Activated effector memory CD4-positive, alpha-beta T cell treated with anti-CD3 and anti-CD28 coated beads, Interleukin-2, amount 50 U/mL, for 16 hours (primary cell): Measurements from ENCODE around the gene GSC2.

Source experiments
- DNase-seq: peaks from one replicate; pipeline ENCODE4 v3.0.0-alpha.2; 2020

The GSC2 gene

DNA sequence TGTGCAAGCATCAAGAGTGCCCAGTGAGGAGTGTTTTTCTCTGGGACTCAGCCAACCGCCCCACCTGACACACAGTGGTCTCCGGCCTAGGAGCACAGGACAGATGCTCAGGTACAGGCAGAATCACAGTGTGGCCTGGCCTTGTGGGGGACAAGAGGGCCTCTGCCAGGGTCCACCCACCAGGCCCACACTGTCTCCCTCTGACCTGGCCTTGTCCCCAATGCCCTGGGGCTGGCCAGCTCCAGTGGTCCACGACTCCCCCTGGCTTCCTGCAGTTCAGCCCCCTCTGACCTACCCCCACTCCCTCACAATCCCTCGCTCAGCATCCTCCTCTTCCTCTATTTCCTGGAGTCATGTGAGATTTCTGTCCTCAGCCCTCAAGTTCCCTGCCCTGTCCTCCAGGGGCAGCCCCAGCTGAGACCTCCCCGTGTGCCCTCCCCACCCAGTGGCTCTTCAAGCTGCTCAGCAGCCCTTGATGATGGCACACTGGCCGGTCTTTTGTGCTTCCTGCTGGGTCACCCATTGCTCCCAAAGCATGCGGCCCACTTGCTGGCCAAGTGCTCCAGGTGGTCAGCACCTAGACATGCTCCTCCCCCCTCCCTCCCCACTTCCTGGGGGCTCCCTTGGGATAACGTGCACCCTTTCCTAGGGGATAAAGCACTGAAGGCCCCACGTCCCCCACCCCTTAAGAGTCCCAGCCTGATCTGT is 17.2 kb downstream of the GSC2 start:
- no peak for DNase-seq

DNA sequence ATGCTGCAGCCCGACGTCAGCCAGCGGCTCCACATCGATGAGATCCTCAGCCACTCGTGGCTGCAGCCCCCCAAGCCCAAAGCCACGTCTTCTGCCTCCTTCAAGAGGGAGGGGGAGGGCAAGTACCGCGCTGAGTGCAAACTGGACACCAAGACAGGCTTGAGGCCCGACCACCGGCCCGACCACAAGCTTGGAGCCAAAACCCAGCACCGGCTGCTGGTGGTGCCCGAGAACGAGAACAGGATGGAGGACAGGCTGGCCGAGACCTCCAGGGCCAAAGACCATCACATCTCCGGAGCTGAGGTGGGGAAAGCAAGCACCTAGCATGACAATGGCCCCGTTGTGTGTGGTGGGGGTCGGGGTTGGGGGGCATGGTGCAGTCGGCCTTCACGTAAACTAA is 17.9 kb downstream of the GSC2 start:
- no peak for DNase-seq

DNA sequence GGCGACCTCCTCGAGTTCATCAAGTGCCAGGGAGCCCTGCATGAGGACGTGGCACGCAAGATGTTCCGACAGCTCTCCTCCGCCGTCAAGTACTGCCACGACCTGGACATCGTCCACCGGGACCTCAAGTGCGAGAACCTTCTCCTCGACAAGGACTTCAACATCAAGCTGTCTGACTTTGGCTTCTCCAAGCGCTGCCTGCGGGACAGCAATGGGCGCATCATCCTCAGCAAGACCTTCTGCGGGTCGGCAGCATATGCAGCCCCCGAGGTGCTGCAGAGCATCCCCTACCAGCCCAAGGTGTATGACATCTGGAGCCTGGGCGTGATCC is 18.4 kb downstream of the GSC2 start:
- no peak for DNase-seq

DNA sequence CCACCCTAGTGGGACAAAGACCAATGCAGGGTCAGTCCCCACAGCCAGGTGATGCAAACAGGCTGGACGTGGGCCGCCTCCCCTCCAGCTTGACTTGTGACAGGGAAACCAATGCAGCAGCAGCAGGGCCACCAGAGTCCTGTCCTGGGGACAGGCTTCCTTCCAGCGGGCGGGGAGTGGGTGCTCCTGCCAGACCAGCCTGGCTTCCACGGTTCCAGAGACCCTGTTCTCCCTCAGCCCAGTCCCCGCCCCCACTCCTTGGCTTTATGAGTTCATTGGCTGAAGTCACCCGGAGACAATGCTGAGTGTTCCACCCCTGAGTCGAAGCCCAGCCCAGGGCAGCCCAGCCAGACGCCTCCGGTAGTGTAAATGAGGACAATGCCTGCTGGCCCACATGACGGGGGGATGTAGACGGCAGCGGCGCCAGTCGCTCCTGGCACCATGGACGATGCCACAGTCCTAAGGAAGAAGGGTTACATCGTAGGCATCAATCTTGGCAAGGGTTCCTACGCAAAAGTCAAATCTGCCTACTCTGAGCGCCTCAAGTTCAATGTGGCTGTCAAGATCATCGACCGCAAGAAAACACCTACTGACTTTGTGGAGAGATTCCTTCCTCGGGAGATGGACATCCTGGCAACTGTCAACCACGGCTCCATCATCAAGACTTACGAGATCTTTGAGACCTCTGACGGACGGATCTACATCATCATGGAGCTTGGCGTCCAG is 19.0 kb downstream of the GSC2 start, which contains the start of gene TSSK2:
TSS of gene TSSK2 (plus strand) at position 350 of the 726 bp plus-strand sequence. CDS start at position 442, 92 bp downstream.
- DNase-seq: no peak

DNA sequence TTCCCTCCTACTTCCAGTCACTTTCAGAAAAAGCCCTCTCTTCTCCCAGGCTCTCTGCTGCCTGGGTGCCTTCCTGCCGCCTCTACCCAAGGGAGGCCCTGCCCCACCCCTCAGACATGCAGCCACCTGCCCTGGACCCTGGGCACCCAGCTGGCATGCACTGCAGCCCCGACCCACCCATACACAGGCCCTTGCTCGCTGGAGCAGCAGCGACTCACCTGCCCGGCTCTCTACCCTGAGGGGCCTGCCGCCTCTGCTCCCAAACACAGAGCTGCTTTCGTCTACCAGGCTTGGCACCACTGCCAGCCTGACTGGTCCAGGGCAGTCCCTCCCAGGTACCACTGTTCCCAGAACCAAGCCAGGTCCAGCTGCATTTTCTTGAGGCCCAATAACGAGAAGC is 20.2 kb downstream of the GSC2 start:
- no peak for DNase-seq

DNA sequence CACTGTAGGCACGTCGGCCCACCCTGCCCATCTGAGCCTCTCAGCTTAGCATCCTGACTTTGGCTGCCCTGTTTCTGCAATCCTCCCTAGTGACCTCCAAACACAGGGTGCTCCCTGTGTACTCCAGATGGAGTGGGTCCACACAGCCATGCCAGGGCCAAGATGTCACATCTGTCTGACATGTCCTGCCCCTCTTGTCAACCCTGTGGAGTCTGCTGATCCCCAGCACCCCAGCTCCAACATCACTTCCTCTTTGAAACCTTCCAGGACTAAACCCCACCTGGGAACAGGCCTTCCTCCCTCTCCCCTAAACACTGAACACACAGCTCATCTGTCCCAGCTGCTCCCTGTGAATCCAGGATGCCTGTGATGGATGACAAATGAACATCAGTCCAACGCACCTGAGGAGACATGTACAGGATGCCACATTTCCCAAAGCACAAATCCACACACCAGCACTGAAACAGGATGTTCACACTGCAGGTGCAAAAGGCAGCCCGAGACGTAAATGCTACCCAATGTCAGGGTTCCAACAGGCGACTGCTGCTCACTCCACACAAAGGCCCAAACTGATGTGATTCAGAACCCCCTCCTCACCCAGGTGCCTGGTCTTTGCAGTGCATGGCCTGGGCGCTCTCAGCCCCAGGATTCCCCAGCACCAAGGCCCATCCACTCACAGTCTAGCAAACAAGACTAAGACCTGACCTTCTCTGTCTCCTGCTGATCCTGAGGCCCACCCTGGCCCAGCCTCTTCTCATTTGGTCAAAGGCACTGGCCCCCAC is 21.0 kb downstream of the GSC2 start:
- DNase-seq: no peak

DNA sequence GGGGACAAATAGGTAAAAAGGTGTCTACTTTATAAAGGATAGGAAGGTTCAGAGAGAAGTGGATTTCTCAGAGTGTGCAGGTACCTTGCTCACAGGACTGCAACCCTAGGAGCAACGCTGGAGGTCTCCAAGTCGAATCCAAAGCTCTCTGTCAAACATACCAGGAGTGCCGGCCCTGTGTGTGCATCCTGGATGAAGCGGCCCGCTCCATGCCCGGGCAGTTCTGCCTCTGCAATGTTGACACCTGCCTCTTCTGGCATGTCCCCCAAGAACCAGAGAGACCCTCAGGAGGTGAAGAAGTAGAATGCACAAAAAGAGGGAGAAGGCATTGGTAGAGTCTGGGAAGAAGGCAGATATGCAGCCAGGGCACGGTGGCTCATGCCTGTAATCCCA is 22.1 kb downstream of the GSC2 start:
- DNase-seq: no peak

DNA sequence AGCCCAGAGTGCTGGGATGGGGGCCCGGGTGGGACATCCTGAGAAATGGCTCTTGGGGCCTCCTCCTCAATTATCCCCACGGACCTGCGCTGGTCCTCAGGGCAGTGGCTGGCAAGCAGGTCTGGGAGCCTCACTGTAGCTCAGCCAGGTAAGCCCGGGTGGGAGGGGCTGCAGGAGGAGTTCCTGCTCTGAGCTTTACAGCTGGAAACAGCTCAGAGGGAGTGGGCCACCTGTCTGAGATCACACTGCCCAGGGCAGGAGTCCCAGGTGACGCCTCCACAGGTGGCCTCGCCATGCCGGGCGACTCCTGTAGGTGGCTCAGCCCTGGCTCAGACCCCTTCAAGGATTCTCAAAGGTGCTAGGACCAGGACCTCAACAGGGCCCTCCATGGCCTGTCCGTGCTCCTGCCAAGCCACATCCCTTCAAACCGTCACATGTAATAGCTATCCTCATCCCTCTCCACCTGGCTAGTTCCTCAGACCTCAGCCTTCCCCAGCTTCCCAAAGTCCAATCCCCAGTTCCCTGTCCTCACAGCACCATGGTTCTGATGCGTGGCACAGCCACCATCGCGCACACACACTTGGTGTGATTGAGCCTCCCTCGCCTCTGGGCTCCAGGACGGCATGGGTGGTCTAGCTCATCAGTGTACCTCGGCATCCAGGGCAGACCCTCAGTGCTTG is 22.6 kb downstream of the GSC2 start:
- no peak for DNase-seq

DNA sequence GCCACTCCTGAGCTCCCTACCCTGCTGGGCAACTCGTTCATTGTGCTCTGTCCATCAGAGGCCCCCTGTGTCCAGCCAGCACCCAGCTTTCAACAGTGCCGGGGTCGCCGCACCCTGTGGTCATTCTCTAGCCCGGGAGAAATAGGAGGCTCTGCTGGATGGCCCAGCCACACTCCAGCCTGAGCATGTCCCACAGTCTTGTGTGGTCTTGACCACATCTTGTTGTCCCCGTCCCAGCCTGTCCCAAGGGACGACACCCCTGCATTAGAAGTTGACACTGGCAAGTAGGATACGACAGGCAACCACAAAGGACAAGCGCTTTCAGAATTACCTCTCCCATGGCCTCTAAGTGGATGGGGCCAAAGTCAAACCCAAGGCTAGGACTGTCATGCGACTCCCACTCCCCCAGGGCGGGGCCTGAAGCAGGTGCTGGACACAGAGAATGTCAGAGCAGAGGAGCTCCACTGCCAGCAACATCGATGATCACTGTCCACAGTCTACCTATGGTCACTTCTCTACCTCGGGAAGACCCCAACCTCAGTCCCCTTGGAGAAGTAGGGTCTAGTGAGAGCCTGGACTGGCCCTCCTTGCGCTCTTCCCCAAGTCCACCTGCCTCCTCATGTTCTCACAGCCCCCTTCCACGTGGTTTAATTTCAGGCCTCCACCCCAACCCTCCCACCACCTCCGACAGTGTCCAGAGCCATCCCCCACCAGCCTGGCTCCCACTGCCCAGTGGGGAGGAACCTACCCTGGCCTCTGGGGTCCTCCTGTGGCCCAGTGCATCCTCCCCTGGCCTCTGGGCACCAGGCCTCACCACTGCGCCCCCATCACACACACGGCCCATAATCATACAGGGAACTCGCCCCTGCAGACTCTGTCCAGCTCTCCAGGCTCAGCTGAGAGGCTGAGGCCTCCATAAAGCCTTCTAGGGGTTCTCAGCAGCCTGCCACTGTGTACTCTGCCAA is 23.5 kb downstream of the GSC2 start:
- DNase-seq: no peak

DNA sequence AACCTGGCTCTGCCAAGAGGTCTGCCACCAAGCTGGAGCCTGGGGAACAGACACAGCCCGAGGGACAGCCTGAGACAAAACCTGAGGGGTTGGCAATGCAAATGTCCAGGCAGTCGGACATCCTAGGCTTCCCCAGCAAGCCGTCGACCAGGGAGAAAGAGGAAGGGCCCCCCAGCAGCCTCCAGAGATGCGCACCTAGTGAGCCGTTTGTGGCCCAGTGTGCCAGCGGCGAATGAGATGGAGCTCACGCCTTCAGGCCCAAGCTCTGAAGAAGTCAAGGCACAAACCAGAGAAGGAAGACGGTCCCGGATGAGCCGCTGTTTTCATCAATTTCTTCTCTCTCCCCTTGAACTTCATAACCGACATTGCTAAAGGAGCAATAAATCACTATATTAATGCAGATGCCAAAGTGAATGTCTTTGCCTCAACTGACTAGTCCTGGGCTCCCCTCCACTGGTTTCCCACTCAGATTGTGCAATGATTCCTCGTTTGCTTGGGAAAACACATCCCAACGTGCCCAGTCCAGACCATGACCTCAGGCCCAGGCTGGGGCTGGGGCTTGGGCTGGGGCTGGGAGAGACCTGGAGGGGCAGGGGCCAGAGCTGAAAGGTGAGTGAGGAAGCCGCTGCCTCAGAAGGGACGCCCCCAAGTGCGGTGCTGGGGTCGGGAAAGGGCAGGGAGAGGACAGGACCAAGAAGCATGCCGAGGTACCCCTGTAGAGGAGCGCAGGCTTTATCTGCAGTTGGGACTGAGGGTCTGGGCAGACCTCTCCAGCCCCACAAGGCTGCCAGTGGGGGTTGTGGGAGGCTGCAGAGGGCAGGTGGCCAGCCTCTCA is 24.4 kb downstream of the GSC2 start:
- DNase-seq: no peak

DNA sequence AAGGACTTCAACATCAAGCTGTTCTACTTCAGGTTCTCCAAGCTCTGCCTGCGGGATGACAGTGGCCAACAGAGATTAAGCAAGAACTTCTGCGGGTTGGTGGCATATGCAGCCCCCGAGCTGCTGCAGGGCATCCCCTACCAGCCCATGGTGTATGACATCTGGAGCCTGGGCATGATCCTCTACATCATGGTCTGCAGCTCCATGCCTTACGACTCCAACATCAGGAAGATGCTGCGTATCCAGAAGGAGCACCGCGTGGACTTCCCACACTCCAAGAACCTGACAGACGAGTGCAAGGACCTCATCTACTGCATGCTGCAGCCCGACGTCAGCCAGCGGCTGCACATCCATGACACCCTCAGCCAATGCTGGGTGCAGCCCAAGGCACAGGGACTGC is 25.1 kb downstream of the GSC2 start:
- no peak for DNase-seq

DNA sequence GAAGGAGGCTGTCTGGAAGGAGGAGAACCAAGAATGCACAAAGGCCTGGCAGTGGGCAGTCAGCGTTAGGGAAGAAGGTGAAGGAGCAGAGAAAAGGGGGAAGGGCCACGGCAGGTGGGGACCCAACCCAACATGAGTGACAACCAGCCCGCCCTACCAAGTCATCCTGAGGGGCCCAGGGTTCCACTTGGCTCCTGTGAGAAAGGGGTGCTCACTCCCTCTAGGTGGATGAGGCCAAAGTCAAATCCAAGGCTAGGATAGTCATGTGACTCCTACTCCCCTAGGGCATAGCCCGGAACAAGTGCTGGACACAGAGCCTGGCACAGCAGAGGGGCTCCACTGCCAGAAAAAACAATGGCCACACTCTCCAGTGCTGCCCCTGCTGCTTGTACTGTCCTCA is 25.7 kb downstream of the GSC2 start:
- DNase-seq: no peak

DNA sequence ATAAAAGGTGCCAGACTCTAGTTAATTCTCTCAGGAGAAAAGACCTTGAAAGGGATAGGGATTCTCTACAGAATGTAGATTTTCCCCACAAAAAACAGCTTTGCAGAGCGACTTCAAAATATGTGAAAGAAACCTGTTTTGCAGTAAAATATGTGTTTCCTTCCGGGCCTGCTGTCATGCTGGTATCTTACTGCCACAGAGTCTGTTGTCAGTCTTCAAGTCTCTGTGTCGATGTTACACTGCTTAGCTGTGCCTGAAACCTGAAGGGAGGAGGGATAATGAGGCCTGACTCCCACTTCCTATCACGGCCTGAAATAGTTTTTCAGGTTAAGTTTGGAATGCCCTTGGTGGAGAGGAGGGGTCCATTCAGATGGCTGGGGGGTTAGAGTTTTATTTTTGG is 26.2 kb downstream of the GSC2 start:
- no peak for DNase-seq

DNA sequence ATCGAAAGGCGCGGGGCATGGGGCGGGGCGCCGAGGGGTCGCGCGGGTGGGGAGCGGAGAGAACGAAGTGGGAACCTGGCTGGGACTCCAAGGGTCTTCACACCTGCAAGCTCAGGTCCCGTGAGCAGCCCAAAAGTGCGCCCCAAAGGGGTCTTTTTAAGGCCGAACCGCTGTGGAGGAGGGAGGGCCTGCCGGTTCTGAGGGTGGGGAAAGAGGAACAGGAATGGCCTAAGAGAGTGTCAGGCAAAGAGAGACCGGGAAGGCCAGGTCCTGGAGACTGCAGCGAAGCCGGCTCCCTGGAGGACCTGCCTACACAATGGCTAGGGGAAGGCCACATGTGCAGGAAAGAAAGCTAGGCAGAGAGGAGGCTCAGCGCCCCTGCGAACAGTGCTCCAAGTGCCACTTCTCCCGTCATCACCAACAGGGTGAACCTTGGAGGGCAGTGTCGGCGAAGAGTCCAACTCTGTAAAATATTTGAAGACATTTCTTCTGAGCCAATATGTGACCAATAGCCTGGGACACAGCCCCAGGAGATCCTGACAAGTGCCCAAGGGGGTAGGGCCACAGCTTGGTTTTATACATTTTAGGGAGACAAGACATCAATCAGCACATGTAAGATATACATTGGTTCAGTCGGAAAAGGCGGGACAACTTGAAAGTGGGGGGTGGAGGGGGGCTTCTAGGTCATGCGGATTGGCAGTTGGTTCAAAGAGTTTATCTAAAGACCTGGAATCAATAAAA is 27.2 kb downstream of the GSC2 start:
- no peak for DNase-seq

DNA sequence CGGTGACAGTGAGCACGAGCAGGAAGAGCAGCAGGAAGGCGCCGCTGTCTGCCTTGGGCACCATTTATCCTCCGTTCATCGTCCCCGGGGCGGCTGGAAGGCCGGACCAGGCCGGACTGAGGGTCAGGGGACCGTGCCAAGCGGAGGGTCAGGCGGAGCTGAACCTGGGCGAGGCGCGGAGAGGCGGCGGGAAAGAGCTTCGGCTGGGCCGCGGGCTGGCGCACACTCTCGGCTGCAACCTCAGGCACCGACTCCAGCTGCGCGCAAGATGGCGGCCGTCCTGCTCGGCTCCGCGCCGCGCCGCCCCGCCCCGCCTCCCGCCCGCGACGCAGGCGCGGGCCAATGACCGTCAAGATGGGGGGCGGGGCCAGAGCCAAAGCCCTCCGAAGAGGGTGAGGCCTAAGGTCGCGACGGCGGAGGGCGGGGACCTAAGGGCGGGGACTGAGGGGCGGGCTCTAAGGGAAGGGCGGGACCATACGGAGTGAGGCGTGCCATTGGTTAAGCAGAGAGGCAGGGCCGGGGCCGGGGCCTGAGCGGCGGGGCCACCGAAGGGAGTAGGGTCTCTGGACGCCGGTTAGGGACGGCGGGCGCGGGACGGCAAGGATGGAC is 27.8 kb downstream of the GSC2 start, which contains the start of gene DGCR2:
TSS of gene DGCR2 (minus strand) at position 270 of the 609 bp plus-strand sequence. CDS start at position 64, 206 bp downstream.
- DNase-seq: peak; percentile 98

DNA sequence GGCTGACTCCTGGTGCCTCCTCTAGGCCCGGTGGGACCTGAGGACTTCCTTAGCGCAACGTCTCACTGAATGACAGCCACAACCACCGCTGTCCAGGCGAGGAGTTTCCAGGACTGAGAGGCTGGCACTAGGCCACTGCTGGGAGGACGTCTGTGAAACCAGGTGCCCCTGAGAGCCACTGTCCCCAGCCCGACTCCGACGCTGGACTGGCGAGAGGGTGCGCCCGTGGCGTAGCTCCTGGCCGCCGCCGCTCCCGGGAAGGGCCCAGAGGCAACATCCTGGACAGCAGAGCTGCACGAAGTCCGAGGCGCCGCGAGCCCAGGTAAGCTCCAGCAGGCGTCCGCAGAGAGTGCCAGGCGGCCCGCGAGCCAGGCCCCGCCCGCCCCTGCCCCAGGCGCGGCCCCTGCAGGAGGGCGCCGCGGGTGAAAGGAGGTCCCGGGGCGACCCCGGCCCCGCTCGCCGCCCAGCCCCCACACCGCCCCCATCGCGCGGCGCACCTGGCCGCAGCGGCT is 28.4 kb downstream of the GSC2 start:
- DNase-seq: peak; percentile 77

DNA sequence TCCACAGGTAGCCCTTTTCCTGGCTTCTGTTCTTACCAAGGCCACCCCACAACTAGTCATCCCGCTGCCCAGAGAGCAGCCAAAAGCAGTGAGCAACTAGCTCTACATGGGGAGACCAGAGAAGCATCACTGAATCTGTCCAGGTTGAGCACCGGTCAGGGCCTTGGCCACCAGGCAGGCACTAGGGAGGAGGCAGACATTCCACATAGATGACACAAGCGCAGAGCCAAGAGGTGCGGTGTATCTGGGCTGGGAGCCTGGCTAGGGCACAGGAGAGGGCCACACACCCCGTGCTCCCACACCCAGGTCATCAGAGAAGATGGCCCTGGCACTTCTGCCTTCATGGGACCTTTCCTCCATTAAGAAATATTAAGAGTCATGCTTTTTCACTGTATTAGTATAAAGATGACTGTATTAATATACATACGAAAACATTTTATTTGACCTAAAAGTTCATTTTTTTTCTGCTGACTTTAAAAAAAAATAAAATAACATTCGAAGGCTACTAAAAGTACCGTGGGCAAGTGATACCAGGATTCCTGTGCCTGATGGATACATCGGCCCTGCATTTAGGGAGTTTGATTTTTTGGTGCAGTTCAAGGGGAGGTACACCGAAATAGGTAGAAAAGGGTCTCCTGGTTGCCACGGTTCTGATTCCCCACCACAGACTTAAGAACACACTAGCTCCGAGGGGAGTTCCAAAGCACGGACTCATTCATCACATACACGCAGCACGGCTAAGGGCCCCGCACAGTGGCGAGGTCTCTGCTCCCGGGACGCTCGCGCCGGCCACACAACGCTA is 29.1 kb downstream of the GSC2 start:
- no peak for DNase-seq

DNA sequence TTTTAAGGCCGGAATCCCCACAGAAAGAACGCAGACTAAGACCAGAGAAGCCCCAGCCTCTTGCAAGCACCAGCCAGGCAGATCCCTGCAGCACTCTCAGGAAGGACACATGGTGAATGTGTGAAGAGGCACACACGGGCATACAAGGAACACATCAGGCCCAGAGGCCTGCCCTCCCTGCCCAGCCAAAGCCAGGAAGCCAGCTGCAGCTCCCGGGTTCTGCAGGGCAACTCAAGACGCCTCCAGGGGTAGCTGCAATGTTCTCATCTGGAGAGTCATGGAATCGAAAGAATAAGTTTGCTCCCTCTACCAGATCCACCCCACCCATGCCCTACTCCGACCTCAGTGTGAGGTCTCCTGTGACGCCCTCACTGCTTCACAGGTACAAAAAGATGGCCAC is 30.1 kb downstream of the GSC2 start:
- DNase-seq: no peak
